HEK293 (cell line): ENCODE data around the gene TTLL7.

Source experiments
- CTCF ChIA-PET: fragments of 350-600 bp; formaldehyde crosslinking; extraction: SDS; loops from one replicate; lab custom pipeline; 2021; ENCODE audit warnings: antibody characterized with exemption; lab: Yijun Ruan, JAX
- POLR2A ChIA-PET: fragments of 300-600 bp; formaldehyde crosslinking; extraction: SDS; loops from one replicate; lab custom pipeline; 2020; ENCODE audit warnings: antibody characterized with exemption, inconsistent platforms; lab: Yijun Ruan, JAX
- H3K27ac ChIP-seq: fragments of 200-500 bp; sonication (Bioruptor generic); 2 replicates; pipeline ENCODE4 v1.5.1; 2014; ENCODE audit warnings: low read depth, low read length, control low read depth, inconsistent platforms; ENCODE audit errors: extremely low read depth
- H3K36me3 ChIP-seq, 2 experiments: fragments of 200-500 bp in 1 of 2; sonication (Bioruptor generic) in 1 of 2; 1 replicate in 1 of 2; 2 replicates in 1 of 2; pipeline ENCODE4 v1.5.1; 2014 to 2017; ENCODE audit warnings: inconsistent platforms in 2 of 2, low read length in 2 of 2; ENCODE audit not compliant: control insufficient read depth in 2 of 2, insufficient read depth in 1 of 2
- H3K4me1 ChIP-seq: fragments of 200-500 bp; sonication (Bioruptor generic); 2 replicates; pipeline ENCODE4 v1.5.1; 2014; ENCODE audit warnings: mild to moderate bottlenecking, low read length, inconsistent platforms; ENCODE audit not compliant: control insufficient read depth, insufficient read depth
- H3K4me3 ChIP-seq: 2 replicates; pipeline ENCODE4 v1.5.1; 2011; ENCODE audit warnings: low read depth, mild to moderate bottlenecking, control low read depth, low read length, moderate library complexity
- H3K9me3 ChIP-seq: fragments of 200-500 bp; sonication (Bioruptor generic); 2 replicates; pipeline ENCODE4 v1.5.1; 2014; ENCODE audit warnings: low read depth, low read length, inconsistent platforms; ENCODE audit not compliant: control insufficient read depth, insufficient read depth
- FEZF1 ChIP-seq: fragments of 450-650 bp; formaldehyde crosslinking; IDR thresholded peaks from 2 replicates; pipeline ENCODE4 v1.5.1; 2016; ENCODE audit warnings: missing biosample characterization, missing genetic modification characterization
- PRDM1 ChIP-seq: fragments of 450-650 bp; formaldehyde crosslinking; IDR thresholded peaks from 2 replicates; pipeline ENCODE4; 2016; ENCODE audit warnings: missing biosample characterization, missing genetic modification characterization
- TRIM28 ChIP-seq: IDR thresholded peaks from 2 replicates; pipeline ENCODE4 v1.6.1; 2011; ENCODE audit warnings: low read length, control low read depth, borderline replicate concordance
- ZBTB44 ChIP-seq: fragments of 450-650 bp; IDR thresholded peaks from 2 replicates; pipeline ENCODE4 v1.5.1; 2018; ENCODE audit warnings: missing biosample characterization, mild to moderate bottlenecking, missing genetic modification characterization
- ZIC2 ChIP-seq: fragments of 450-650 bp; formaldehyde crosslinking; IDR thresholded peaks from 2 replicates; pipeline ENCODE4 v1.5.1; 2016; ENCODE audit warnings: missing biosample characterization, missing genetic modification characterization
- ZNF2 ChIP-seq: fragments of 450-650 bp; formaldehyde crosslinking; IDR thresholded peaks from 2 replicates; pipeline ENCODE4 v1.5.1; 2016; ENCODE audit warnings: missing biosample characterization, missing genetic modification characterization
- ZNF202 ChIP-seq: fragments of 450-650 bp; formaldehyde crosslinking; IDR thresholded peaks from 2 replicates; pipeline ENCODE4 v1.5.1; 2016; ENCODE audit warnings: missing biosample characterization, missing genetic modification characterization, borderline replicate concordance
- ZNF221 ChIP-seq: fragments of 450-650 bp; formaldehyde crosslinking; IDR thresholded peaks from 2 replicates; pipeline ENCODE4 v1.5.1; 2017; ENCODE audit warnings: missing biosample characterization, missing genetic modification characterization, borderline replicate concordance
- ZNF24 ChIP-seq: fragments of 450-650 bp; formaldehyde crosslinking; IDR thresholded peaks from 2 replicates; pipeline ENCODE4 v1.5.1; 2016; ENCODE audit warnings: missing biosample characterization, missing genetic modification characterization
- ZNF266 ChIP-seq: fragments of 450-650 bp; formaldehyde crosslinking; IDR thresholded peaks from 2 replicates; pipeline ENCODE4 v1.5.1; 2016; ENCODE audit warnings: missing biosample characterization, missing genetic modification characterization, low read depth
- ZNF354C ChIP-seq: fragments of 450-650 bp; formaldehyde crosslinking; IDR thresholded peaks from 2 replicates; pipeline ENCODE4 v1.5.1; 2016; ENCODE audit warnings: missing biosample characterization, missing genetic modification characterization, low read depth, borderline replicate concordance
- ZNF394 ChIP-seq: fragments of 450-650 bp; formaldehyde crosslinking; IDR thresholded peaks from 2 replicates; pipeline ENCODE4 v1.5.1; 2016; ENCODE audit warnings: missing biosample characterization, missing genetic modification characterization, mild to moderate bottlenecking, moderate library complexity, borderline replicate concordance
- ZNF521 ChIP-seq: fragments of 450-650 bp; formaldehyde crosslinking; IDR thresholded peaks from 2 replicates; pipeline ENCODE4 v1.5.1; 2017; ENCODE audit warnings: missing biosample characterization, mild to moderate bottlenecking, missing genetic modification characterization
- ZNF529 ChIP-seq: fragments of 450-650 bp; formaldehyde crosslinking; IDR thresholded peaks from 2 replicates; pipeline ENCODE4 v1.5.1; 2017; ENCODE audit warnings: missing genetic modification characterization, missing biosample characterization; ENCODE audit not compliant: insufficient replicate concordance
- ZNF768 ChIP-seq: fragments of 450-650 bp; formaldehyde crosslinking; IDR thresholded peaks from 2 replicates; pipeline ENCODE4 v1.5.1; 2018; ENCODE audit warnings: missing biosample characterization, mild to moderate bottlenecking, missing genetic modification characterization
- ZSCAN16 ChIP-seq: fragments of 450-650 bp; formaldehyde crosslinking; IDR thresholded peaks from 2 replicates; pipeline ENCODE4 v1.5.1; 2016; ENCODE audit warnings: missing biosample characterization, missing genetic modification characterization
- TF ChIP-seq, protein P1 (sequence below): fragments of 450-650 bp; formaldehyde crosslinking; IDR thresholded peaks from 2 replicates; pipeline ENCODE4 v1.5.1; 2017; ENCODE audit warnings: missing biosample characterization, missing genetic modification characterization
- TF ChIP-seq, protein P2 (sequence below): fragments of 450-650 bp; formaldehyde crosslinking; optimal IDR thresholded peaks from 2 replicates; pipeline ENCODE3; 2016; ENCODE audit warnings: missing biosample characterization, mild to moderate bottlenecking, missing genetic modification characterization
- TF ChIP-seq, protein P3 (sequence below): fragments of 450-650 bp; formaldehyde crosslinking; IDR thresholded peaks from 2 replicates; pipeline ENCODE4 v1.5.1; 2017; ENCODE audit warnings: missing biosample characterization, mild to moderate bottlenecking, missing genetic modification characterization, moderate library complexity
- TF ChIP-seq, protein P4 (sequence below): fragments of 450-650 bp; formaldehyde crosslinking; IDR thresholded peaks from 2 replicates; pipeline ENCODE4 v1.5.1; 2016; ENCODE audit warnings: missing biosample characterization, missing genetic modification characterization, low read depth

Gene TTLL7

GRCh38 chr1:83961571-83962295, 37.2 kb downstream of the TTLL7 start:
- H3K4me3 ChIP-seq, result no peak overlapping the region
- POLR2A ChIA-PET, result interaction anchor here (0.7 to 0.8 kb wide), 2 partner anchors 37 to 114 kb away, joined by 3 to 5 read pairs; partner anchors contain the start of gene TTLL7
- H3K36me3 ChIP-seq, result no peaks in the 10 kb centered on the region; a peak in 1 of 3 replicates
- CTCF ChIA-PET, result interaction anchor here (1.2 to 1.4 kb wide), 2 partner anchors 11 to 29 kb away, joined by 3 to 5 read pairs; no protein-coding TSS in a partner anchor
- TF ChIP-seq ZNF768 (tag by site-specific recombination) (no peak), ZNF202 (tag by site-specific recombination) (no peak), ZSCAN16 (no peak), FEZF1 (tag by site-specific recombination) (peak; percentile 35; the same call in 1 of the 2 replicates), ZNF24 (tag by site-specific recombination) (no peak), ZBTB44 (tag by site-specific recombination) (no peak), ZNF266 (tag by site-specific recombination) (no peak), TRIM28 (no peak), ZNF354C (tag by site-specific recombination) (no peak)
- TF ChIP-seq, protein P1, sequence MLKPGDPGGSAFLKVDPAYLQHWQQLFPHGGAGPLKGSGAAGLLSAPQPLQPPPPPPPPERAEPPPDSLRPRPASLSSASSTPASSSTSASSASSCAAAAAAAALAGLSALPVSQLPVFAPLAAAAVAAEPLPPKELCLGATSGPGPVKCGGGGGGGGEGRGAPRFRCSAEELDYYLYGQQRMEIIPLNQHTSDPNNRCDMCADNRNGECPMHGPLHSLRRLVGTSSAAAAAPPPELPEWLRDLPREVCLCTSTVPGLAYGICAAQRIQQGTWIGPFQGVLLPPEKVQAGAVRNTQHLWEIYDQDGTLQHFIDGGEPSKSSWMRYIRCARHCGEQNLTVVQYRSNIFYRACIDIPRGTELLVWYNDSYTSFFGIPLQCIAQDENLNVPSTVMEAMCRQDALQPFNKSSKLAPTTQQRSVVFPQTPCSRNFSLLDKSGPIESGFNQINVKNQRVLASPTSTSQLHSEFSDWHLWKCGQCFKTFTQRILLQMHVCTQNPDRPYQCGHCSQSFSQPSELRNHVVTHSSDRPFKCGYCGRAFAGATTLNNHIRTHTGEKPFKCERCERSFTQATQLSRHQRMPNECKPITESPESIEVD (tag by site-specific recombination), result peak; percentile 46; the same call in 1 of the 2 replicates
- TF ChIP-seq, protein P2, sequence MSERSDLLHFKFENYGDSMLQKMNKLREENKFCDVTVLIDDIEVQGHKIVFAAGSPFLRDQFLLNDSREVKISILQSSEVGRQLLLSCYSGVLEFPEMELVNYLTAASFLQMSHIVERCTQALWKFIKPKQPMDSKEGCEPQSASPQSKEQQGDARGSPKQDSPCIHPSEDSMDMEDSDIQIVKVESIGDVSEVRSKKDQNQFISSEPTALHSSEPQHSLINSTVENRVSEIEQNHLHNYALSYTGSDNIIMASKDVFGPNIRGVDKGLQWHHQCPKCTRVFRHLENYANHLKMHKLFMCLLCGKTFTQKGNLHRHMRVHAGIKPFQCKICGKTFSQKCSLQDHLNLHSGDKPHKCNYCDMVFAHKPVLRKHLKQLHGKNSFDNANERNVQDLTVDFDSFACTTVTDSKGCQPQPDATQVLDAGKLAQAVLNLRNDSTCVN (tag by site-specific recombination), result no peak
- TF ChIP-seq, all 188 proteins: peak for 2
- Histone ChIP-seq H3K27ac (no peak overlapping the region), H3K9me3 (no peaks in the 10 kb centered on the region), H3K4me1 (no peaks in the 10 kb centered on the region)

GRCh38 chr1:83960669-83961277, 38.2 kb downstream of the TTLL7 start:
- CTCF ChIA-PET, result interaction anchor here (0.7 to 1.2 kb wide), 2 partner anchors 28 to 75 kb away, joined by 5 read pairs; no protein-coding TSS in a partner anchor
- no peak overlapping the region for H3K27ac ChIP-seq
- TF ChIP-seq, protein P3, sequence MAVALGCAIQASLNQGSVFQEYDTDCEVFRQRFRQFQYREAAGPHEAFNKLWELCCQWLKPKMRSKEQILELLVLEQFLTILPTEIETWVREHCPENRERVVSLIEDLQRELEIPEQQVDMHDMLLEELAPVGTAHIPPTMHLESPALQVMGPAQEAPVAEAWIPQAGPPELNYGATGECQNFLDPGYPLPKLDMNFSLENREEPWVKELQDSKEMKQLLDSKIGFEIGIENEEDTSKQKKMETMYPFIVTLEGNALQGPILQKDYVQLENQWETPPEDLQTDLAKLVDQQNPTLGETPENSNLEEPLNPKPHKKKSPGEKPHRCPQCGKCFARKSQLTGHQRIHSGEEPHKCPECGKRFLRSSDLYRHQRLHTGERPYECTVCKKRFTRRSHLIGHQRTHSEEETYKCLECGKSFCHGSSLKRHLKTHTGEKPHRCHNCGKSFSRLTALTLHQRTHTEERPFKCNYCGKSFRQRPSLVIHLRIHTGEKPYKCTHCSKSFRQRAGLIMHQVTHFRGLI (tag by site-specific recombination), result no peak
- TF ChIP-seq PRDM1 (tag by site-specific recombination), result peak; percentile 59
- TF ChIP-seq ZNF2 (tag by site-specific recombination), result no peak
- TF ChIP-seq ZNF529, result no peak
- TF ChIP-seq, protein P4, sequence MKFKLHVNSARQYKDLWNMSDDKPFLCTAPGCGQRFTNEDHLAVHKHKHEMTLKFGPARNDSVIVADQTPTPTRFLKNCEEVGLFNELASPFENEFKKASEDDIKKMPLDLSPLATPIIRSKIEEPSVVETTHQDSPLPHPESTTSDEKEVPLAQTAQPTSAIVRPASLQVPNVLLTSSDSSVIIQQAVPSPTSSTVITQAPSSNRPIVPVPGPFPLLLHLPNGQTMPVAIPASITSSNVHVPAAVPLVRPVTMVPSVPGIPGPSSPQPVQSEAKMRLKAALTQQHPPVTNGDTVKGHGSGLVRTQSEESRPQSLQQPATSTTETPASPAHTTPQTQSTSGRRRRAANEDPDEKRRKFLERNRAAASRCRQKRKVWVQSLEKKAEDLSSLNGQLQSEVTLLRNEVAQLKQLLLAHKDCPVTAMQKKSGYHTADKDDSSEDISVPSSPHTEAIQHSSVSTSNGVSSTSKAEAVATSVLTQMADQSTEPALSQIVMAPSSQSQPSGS, result peak; percentile 41; the same call in 1 of the 2 replicates
- no peak for TF ChIP-seq ZNF24 (tag by site-specific recombination)
- no peak for TF ChIP-seq ZNF221 (tag by site-specific recombination)
- no peak for TF ChIP-seq ZNF202 (tag by site-specific recombination)
- TF ChIP-seq ZNF521 (tag by site-specific recombination), result no peak
- TF ChIP-seq ZIC2 (tag by site-specific recombination), result no peak
- no peak for TF ChIP-seq ZNF394 (tag by site-specific recombination)
- H3K4me3 ChIP-seq, result no peak overlapping the region
- POLR2A ChIA-PET, result no interaction called here
- H3K36me3 ChIP-seq, result no peaks in the 10 kb centered on the region
- H3K9me3 ChIP-seq, result no peaks in the 10 kb centered on the region
- H3K4me1 ChIP-seq, result no peaks in the 10 kb centered on the region
